HK-2 (cell line): ENCODE data around the gene RBM7.

Source experiments
- DNase-seq: peaks from one replicate; pipeline ENCODE4 v3.0.0-alpha.2; 2018; ENCODE audit not compliant: unreplicated experiment

RBM7 gene

DNA sequence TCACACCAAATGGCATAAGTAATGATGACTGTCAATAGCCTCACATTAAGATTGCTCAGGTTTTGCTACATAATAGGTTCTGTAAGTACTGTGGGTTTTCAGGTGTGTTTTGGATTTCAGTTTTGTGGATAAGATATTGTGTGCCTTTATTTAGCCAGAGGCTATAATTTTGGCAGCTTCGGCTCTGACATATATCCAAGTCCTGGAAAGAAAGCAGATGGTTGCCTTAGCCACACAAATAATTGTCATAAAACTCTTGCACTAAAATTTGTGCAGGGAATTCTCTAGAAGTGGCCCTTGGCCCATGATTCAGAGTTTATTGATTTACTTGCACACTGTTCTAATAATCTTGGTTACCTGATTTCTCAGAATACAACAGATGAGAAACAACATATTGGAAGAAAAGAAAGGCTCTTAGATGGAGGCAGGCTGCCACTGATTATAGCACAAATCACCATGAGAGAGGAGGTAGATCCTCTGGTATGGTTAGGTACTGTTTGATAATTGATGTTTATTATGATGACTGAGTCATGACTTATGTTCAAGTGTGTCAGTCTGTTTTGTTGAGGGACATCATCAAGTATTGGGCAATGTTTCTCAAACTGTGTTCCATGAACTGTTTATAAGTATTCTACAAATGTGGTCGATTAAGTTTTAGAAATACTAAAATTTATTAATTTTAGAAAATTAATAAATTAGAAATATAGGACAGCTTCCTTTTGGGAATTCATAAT, 48.5 kb downstream of the RBM7 start:
- no peak for DNase-seq

DNA sequence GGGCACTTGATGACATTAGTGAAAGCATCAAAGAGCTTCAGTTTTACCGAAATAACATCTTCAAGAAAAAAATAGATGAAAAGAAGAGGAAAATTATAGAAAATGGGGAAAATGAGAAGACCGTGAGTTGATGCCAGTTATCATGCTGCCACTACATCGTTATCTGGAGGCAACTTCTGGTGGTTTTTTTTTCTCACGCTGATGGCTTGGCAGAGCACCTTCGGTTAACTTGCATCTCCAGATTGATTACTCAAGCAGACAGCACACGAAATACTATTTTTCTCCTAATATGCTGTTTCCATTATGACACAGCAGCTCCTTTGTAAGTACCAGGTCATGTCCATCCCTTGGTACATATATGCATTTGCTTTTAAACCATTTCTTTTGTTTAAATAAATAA, 49.4 kb downstream of the RBM7 start:
- DNase-seq = no peak

DNA sequence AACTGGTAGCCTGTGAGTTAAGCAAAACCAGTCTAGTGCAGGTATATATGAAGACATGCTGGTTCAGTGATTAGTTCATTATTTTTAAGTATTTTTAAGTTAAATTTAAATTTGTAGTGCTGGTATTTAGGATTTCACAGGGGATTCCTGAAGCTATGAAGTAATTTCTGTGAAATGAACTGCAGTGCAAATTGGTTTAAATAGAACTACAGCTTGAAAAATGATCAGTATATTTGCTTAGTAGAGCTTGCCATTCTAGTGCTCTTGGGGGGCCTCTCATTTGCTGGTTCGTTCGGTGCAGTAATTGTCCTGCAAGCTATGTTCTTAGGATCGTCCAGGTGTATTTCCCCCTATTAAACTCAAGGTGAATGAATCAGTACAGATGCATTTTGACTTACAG, 51.9 kb downstream of the RBM7 start:
- DNase-seq = no peak
